GM19438 (cell line): ENCODE data around the gene RAMP1.
"Not testable (repeated sequence)": the region's sequence is repeated elsewhere in the genome, so short reads cannot be mapped to it uniquely, and the experiment has no call there.

ENCODE experiments used
- ATAC-seq: cut with Tn5 transposase; IDR thresholded peaks from one replicate; pipeline ENCODE4 v1.9.1; 2021; ENCODE audit warnings: low read depth; ENCODE audit not compliant: unreplicated experiment

Gene RAMP1

GRCh38 chr2:237863102-237863511 lies 3.7 kb downstream of the RAMP1 start:
- ATAC-seq, result no peak

DNA sequence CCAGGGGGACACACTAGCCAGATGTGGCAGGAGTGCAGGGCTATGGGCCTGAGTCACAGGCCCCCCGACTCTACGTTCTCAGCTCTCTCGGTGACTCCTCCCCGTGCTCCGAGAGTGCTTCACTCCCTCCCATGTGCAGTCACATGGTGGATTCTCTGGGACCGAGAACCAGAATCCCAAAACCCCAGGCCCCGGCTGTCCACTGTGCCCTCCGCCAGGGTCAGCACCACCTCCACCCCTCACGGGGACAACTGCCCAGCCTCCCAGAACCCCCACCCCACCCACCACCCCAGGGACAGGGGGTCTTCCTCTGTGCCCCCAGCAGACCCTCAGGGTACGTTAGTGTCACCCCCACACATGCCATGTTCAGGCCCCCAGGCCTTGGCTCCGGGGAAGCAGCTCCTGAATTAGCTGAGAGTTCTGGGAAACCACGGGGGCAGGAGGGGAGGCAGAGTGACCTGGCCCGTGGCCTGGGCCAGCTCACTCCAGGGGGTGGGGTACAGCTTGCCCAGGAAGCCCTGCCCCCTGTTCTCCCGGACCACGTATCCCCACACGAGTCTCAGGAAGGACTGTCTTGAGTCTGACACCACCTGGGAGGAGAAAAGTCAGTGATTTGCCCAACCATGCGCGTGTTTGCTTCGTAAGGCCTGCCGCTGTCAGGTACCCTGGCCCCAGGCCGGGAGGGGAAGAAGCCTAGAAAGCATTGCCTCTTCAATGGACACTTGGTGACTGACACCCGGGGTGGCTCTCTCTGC lies 4.4 kb downstream of the RAMP1 start:
- no peak for ATAC-seq

- ATAC-seq, result no peak
These were observed 5.1 kb downstream of the RAMP1 start for GRCh38 chr2:237864444-237864931.

GRCh38 chr2:237864940-237865622 lies 5.7 kb downstream of the RAMP1 start:
- no peak for ATAC-seq

DNA sequence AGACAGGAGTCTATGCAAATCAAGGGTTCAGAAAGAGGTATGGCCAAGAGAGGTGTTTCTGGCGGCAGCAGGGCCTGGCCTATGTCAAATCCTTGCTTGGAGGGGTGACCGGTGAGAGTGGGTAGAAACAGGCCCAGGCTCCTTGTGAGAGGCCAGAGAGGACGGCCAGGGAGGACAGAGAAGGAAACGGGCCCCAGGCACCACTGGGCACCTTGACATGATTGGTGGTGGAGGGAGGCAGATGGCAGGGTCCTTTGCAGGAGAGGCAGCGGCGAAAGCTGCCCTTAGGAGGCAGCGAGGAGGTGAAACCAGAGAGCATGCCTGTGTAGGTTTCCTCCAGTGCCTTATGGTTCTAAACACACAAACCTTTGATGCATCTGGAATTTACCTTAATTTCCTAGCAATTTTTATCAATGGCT lies 6.2 kb downstream of the RAMP1 start:
- ATAC-seq, result no peak

GRCh38 chr2:237866101-237866621 lies 6.7 kb downstream of the RAMP1 start:
- no peak for ATAC-seq

- no peak for ATAC-seq
These were observed 8.0 kb downstream of the RAMP1 start for GRCh38 chr2:237867465-237867864.

GRCh38 chr2:237868074-237868473 lies 8.7 kb downstream of the RAMP1 start:
- not testable (repeated sequence) for ATAC-seq

DNA sequence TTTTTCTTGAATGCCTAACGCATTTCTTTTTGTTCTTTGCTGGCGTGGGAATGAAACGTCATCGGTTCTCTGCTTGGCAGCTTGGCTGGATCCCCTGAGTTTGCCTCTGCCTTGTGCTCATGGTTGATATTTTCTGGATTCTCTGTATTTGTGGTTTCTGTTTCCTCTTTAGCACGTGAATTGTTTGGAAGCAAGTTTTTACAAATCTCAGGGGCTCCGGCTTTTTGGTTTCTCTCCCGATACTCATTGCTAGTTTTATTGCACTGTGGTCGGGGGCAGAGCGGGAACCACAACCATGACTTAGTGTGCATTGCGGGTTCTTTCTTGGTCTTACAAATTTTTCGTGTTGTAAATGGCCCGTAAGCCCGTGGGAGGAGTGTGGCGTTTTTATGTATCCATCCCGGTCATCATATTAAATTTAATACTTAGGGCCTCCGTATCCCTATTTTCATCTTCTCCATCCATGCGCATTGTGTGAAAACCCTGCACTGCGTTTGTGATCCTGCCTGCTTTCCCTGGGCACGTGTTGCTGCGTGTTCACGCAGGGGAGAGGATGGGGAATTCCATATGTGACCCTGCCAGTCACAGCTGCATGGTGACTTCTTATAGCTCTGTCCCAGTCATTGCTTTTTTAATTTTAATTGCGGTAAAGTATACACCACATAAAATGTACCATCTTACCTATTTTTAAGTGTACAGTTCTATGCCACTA lies 9.4 kb downstream of the RAMP1 start:
- no peak for ATAC-seq

GRCh38 chr2:237869343-237870102 lies 10.1 kb downstream of the RAMP1 start:
- no peak for ATAC-seq

DNA sequence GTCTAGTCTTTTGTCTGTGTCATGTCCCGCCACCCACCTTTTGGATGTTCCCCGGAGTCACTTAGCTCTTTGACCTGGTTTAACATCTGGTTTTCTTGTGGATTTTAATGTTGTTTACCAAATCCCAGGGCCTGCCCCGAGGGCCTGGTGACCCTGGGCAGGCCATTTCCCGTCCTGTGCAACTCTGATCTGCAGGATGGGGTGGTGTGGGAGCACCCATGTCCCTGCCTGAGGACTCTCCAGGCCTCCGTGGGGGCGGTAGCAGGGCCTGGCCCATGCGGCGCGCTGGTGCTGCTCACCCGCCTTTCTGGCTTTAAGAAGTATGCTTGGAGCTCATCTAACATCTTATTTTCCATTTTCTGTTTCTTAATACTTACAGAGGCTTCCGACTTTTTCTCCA lies 10.7 kb downstream of the RAMP1 start:
- ATAC-seq, result no peak

GRCh38 chr2:237870754-237871651 lies 11.6 kb downstream of the RAMP1 start:
- ATAC-seq, result no peak

- ATAC-seq, result no peak
These were observed 12.9 kb downstream of the RAMP1 start for GRCh38 chr2:237872178-237872887.

- ATAC-seq, result no peak
These were observed 14.0 kb downstream of the RAMP1 start for GRCh38 chr2:237873421-237873831.

- no peak for ATAC-seq
These were observed 14.6 kb downstream of the RAMP1 start for GRCh38 chr2:237873897-237874551.

DNA sequence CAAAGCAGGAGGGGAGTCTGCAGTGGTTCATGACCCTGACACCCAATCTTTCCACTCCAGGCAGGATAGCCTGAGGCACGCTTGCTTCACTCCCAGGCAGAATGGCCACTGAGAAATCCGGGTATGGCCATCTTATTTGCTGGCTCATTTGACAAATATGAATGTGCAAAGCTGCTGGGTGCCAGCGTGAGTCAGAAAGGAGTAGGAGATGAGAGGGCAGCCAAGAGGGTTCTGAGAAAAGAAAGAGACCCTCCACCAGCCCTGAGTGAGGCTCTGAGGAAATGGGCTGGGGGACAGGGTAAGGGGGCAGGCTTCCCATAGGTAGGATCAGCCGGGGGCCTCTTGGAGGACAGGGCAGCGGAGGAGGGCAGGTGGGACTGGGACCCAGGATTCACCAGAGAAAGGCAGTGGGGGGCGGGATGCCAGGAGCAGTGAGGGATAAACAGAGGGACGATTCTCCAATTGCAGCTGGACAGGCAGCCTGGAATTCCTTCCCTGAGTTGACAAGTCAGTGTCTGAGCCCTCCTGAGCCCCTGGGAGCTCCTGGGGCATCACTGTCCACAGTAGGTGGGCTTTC lies 15.2 kb downstream of the RAMP1 start:
- no peak for ATAC-seq

DNA sequence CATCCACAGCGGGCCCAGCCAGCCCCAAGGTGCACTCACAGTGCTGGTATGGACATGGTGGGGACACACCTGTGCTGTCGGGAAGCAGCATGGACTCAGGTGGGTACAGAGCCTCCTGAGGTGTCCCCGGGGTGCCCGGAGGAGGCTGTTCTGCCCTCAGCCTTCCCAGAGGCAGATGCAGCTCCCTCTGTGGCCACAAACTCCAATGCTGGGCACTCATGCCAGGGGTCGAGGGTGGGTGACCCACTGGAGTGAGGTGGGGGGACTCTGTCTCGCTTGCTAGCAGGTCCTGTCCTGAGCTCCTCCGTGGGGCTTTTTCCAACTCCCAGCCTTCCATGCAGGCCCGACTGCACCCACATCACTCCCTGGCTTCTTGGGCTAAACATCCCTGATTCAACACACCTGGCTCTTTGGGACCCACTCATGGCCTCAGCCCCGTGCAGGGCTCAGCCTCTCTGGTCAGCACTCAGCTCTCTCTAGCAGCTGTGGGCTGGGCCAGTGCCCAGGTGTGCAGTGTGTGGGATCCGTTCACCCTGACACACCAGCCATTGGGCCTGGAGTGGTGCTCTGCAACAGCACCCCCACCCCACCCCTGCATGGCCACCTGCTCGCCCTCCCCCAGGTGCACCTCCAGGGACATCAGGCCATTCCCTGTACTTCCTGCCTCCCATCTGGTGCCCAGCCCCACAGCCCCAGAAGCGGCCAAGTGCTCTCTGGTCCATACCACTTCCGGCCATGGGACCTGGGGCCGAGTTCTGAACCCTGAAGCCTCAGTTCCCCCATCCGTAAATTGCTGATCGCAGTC lies 16.0 kb downstream of the RAMP1 start:
- ATAC-seq, result no peak
